ENCODE data around the gene TWF2.

Gene TWF2

DNA sequence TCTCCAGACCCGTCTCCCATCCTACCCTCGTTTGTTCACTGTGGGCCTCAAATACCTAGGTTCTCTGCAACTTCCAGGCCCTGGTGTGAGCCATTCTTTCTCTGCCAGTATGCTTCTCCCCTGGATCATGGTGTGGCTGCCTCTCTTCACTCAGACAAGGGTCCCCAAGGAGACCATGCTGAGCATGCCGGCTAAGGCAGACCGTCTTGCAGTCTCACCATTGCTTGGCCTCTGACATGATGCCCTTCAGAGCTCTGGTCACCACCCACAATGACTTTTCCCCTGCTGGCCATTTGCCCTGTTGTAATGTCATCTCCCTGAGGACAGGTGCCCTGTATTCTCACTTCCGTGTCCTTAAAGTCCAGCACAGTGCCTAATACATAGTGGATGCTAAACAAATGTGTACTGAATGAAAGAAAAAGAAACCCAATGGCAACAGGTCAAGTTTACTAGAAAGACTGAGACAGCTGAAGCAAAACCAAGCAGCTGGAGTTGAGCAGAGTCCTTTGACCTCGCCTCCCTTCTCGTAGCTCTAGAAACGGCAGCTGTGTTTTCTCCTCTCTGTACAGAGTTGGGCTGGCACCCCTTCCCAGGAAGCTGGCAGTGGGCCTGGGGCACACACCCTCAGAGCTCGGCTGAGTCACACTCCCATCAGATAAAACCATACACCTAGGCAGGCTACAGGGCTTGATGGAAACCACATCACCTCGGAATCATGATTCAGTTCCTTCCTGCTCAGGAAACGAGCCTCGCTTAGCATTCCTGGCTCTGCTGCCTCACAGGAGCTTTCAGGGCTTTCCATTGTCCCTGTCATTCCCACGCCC lies 22.2 kb downstream of the TWF2 start:
- TF ChIP-seq CTCF (IDR thresholded peaks at IDR 0.05): no peak
- Histone ChIP-seq H3K27me3 (ENCODE audit: control insufficient read depth, insufficient read depth, low read length) (no peaks in the 10 kb centered on the region), H3K9me3 (ENCODE audit: control insufficient read depth, low read length) (no peaks in the 10 kb centered on the region), H3K36me3 (ENCODE audit: control insufficient read depth, insufficient read depth, low read length) (no peaks in the 10 kb centered on the region), H3K9ac (no peak overlapping the region), H3K27ac (peak overlapping the region; percentile 58), H3K4me1 (peaks cover 5% of the 10 kb centered on the region), H3K4me3 (ENCODE audit: low read depth, low read length) (no peak overlapping the region), H2AFZ (no peak overlapping the region), H3K4me2 (ENCODE audit: low read length) (no peak overlapping the region), H3K79me2 (no peaks in the 10 kb centered on the region)

GRCh38 chr3:52215351-52215750 lies 23.6 kb downstream of the TWF2 start:
- Histone ChIP-seq H3K27me3 (ENCODE audit: control insufficient read depth, insufficient read depth, low read length) (no peaks in the 10 kb centered on the region), H3K79me2 (no peaks in the 10 kb centered on the region), H3K4me2 (ENCODE audit: low read length) (no peak overlapping the region), H3K27ac (no peak overlapping the region), H3K9ac (no peak overlapping the region), H2AFZ (no peak overlapping the region), H3K4me1 (peaks cover 5% of the 10 kb centered on the region), H3K4me3 (ENCODE audit: low read depth, low read length) (no peak overlapping the region), H3K9me3 (ENCODE audit: control insufficient read depth, low read length) (no peaks in the 10 kb centered on the region), H3K36me3 (ENCODE audit: control insufficient read depth, insufficient read depth, low read length) (no peaks in the 10 kb centered on the region)
- no peak for TF ChIP-seq CTCF (IDR thresholded peaks at IDR 0.05)

DNA sequence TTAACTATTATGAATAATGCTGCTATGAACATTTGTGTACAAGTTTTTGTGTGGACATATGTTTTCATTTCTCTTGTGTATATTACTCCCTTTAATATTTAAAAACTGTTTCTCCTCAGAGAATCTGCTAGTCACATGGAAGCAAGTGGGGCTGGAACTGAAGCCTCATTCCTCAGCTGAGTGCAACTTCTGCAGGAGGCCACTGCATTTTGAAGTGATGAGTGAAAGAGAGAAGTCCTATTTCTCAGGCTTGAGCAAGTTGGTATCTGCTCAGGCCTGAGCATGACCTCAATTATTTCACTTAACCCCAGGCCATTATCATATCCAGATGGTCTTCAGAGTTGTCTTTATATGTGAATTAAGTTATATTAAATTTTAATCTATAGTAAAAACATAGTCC lies 25.1 kb downstream of the TWF2 start:
- Histone ChIP-seq H3K27me3 (ENCODE audit: control insufficient read depth, insufficient read depth, low read length) (no peaks in the 10 kb centered on the region), H3K9ac (no peak overlapping the region), H3K4me3 (ENCODE audit: low read depth, low read length) (no peak overlapping the region), H3K27ac (no peak overlapping the region), H3K4me1 (peaks cover 5% of the 10 kb centered on the region), H3K36me3 (ENCODE audit: control insufficient read depth, insufficient read depth, low read length) (no peaks in the 10 kb centered on the region), H3K9me3 (ENCODE audit: control insufficient read depth, low read length) (no peaks in the 10 kb centered on the region), H3K4me2 (ENCODE audit: low read length) (no peak overlapping the region), H2AFZ (no peak overlapping the region), H3K79me2 (no peaks in the 10 kb centered on the region)
- TF ChIP-seq CTCF (IDR thresholded peaks at IDR 0.05): no peak

DNA sequence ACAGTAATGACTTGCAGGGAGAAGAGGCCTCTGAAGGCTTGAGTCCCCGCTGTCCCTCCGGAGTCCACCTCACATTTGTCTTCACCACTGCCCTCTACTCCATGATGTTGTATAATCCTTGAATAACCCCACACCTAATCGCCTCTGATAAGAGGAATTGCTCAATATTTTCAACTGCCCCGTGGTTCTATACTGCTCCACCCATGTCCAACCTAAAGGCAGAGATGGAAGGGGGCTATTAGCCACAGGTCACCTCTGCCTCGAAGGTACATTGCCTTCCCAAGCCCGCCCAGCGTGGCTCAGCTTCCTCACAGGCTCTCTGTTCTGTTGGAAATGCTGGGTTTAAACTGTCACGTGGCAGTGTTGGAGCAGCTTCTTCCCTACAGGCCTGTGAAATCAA lies 26.0 kb downstream of the TWF2 start:
- Histone ChIP-seq H2AFZ (no peak overlapping the region), H3K4me3 (ENCODE audit: low read depth, low read length) (no peak overlapping the region), H3K9ac (no peak overlapping the region), H3K4me1 (peaks cover 5% of the 10 kb centered on the region), H3K79me2 (no peaks in the 10 kb centered on the region), H3K27me3 (ENCODE audit: control insufficient read depth, insufficient read depth, low read length) (no peaks in the 10 kb centered on the region), H3K36me3 (ENCODE audit: control insufficient read depth, insufficient read depth, low read length) (no peaks in the 10 kb centered on the region), H3K9me3 (ENCODE audit: control insufficient read depth, low read length) (no peaks in the 10 kb centered on the region), H3K27ac (no peak overlapping the region), H3K4me2 (ENCODE audit: low read length) (no peak overlapping the region)
- no peak for TF ChIP-seq CTCF (IDR thresholded peaks at IDR 0.05)
